HepG2 (cell line): ENCODE results near the gene PTPRD. TPM values are rescaled to one million over a fixed set of nuclear protein-coding genes. Genes with fewer than 3 reads are reported as not detected.

Experiments used
- ATAC-seq: fragments of 200-7000 bp; cut with Tn5 transposase; 3 replicates; pipeline ENCODE4 v1.9.1; 2020; ENCODE audit warnings: mild to moderate bottlenecking, moderate library complexity
- BruUV-seq: library from RNA; stranded (reverse); fragments of 400-500 nt; replicated peaks from 2 replicates; lab custom pipeline; 2021; lab: Mats Ljungman, UMichigan
- CTCF ChIA-PET: fragments of 300-600 bp; formaldehyde crosslinking; extraction: SDS; loops from one replicate; lab custom pipeline; 2021; ENCODE audit warnings: low total read pairs, inconsistent platforms, low intra/inter-chr PET ratio; lab: Yijun Ruan, JAX
- POLR2A ChIA-PET: fragments of 350-600 bp; sonication (Branson Sonifier 250); formaldehyde crosslinking; loops from one replicate; lab custom pipeline; 2020; ENCODE audit warnings: antibody characterized with exemption, inconsistent platforms; lab: Yijun Ruan, JAX
- DNase-seq: peaks from one replicate; pipeline ENCODE4 v3.0.0-alpha.2; 2015; ENCODE audit warnings: low spot score
- FAIRE-seq: peaks from 3 replicates; lab custom pipeline; 2011; peaks lifted over from hg19 to GRCh38; lab: Jason Lieb, UNC
- H2AFZ ChIP-seq: one replicate; pipeline ENCODE4 v1.6.1; 2011; ENCODE audit warnings: low read length, inconsistent platforms
- H3K27ac ChIP-seq: fragments of 300-600 bp; 3 replicates; pipeline ENCODE4 v1.8.0; 2011; ENCODE audit warnings: mixed run types, mild to moderate bottlenecking, mixed read lengths, low read length, inconsistent platforms; ENCODE audit not compliant: insufficient read depth; ENCODE audit errors: extremely low read length
- H3K27me3 ChIP-seq, 2 experiments: fragments of 200-600 bp in 1 of 2; 2 replicates in 1 of 2; 3 replicates in 1 of 2; pipeline versions ENCODE4 v1.6.0 to v1.8.0; 2011; ENCODE audit warnings: low read length in 2 of 2, mild to moderate bottlenecking in 2 of 2, moderate library complexity in 2 of 2, inconsistent platforms in 1 of 2; ENCODE audit not compliant: insufficient read depth in 2 of 2, control insufficient read depth in 1 of 2
- H3K36me3 ChIP-seq, 2 experiments: fragments of 200-600 bp in 1 of 2; replicated peaks in 1 of 2; 2 replicates in 1 of 2; 3 replicates in 1 of 2; pipeline versions ENCODE4 v1.5.1 to v1.8.0; 2011; ENCODE audit warnings: low read length in 2 of 2, inconsistent platforms in 1 of 2; ENCODE audit not compliant: insufficient read depth in 2 of 2, control insufficient read depth in 1 of 2
- H3K4me1 ChIP-seq: 2 replicates; pipeline ENCODE4 v1.5.1; 2012; ENCODE audit warnings: low read length, inconsistent platforms; ENCODE audit not compliant: insufficient read depth
- H3K4me2 ChIP-seq: 2 replicates; pipeline ENCODE4 v1.6.0; 2011; ENCODE audit warnings: low read depth, low read length, inconsistent platforms
- H3K4me3 ChIP-seq, 3 experiments: fragments of 200-600 bp in 1 of 3; sonication (generic), shearing (Covaris generic) in 1 of 3; replicated peaks in 1 of 3; 2 replicates each; pipeline ENCODE4 v1.5.1; 2011 to 2016; ENCODE audit warnings: low read length in 3 of 3, inconsistent platforms in 2 of 3, low read depth in 2 of 3, mild to moderate bottlenecking in 2 of 3, control low read depth in 1 of 3, mixed read lengths in 1 of 3; ENCODE audit not compliant: insufficient read depth in 1 of 3
- H3K79me2 ChIP-seq: one replicate; pipeline ENCODE4 v1.6.1; 2011; ENCODE audit warnings: low read length, inconsistent platforms; ENCODE audit not compliant: insufficient read depth
- H3K9ac ChIP-seq: 2 replicates; pipeline ENCODE4 v1.6.0; 2011; ENCODE audit warnings: mild to moderate bottlenecking, low read depth, low read length, inconsistent platforms; ENCODE audit not compliant: insufficient read depth
- H3K9me3 ChIP-seq: 2 replicates; pipeline ENCODE4 v1.5.1; 2012; ENCODE audit warnings: mild to moderate bottlenecking, low read length
- H4K20me1 ChIP-seq: 2 replicates; pipeline ENCODE4 v1.6.0; 2011; ENCODE audit warnings: inconsistent platforms, mild to moderate bottlenecking, low read length, moderate library complexity; ENCODE audit not compliant: insufficient read depth
- ERF ChIP-seq: IDR thresholded peaks from 2 replicates; pipeline ENCODE4 v1.6.1; 2018; ENCODE audit warnings: missing biosample characterization, missing genetic modification reagents
- FIP1L1 ChIP-seq: fragments of 200-400 bp; formaldehyde crosslinking; IDR thresholded peaks from 2 replicates; pipeline ENCODE4 v1.6.1; 2018; ENCODE audit warnings: low read depth, mild to moderate bottlenecking, low read length, moderate library complexity, borderline replicate concordance; ENCODE audit not compliant: insufficient read depth
- HIVEP1 ChIP-seq: sonication (generic); formaldehyde crosslinking; IDR thresholded peaks from 2 replicates; pipeline ENCODE4 v1.4.0; 2020; ENCODE audit warnings: mild to moderate bottlenecking, missing genetic modification reagents
- HMG20B ChIP-seq: conservative IDR thresholded peaks from 2 replicates; pipeline ENCODE4 v1.6.1; 2016; ENCODE audit warnings: missing genetic modification reagents, missing compliant biosample characterization
- ISX ChIP-seq: sonication (generic); formaldehyde crosslinking; conservative IDR thresholded peaks from 2 replicates; pipeline ENCODE4 v1.5.0; 2020; ENCODE audit warnings: missing genetic modification reagents
- PHF20 ChIP-seq: sonication (generic); formaldehyde crosslinking; IDR thresholded peaks from 2 replicates; pipeline ENCODE4 v1.5.0; 2020; ENCODE audit warnings: mild to moderate bottlenecking, missing genetic modification reagents
- PRMT3 ChIP-seq: sonication (generic); formaldehyde crosslinking; IDR thresholded peaks from 2 replicates; pipeline ENCODE4 v1.8.1; 2022; ENCODE audit warnings: low read depth, mild to moderate bottlenecking, moderate library complexity, missing genetic modification reagents, borderline replicate concordance
- REXO4 ChIP-seq: sonication (generic); formaldehyde crosslinking; IDR thresholded peaks from 2 replicates; pipeline ENCODE4 v1.8.0; 2022; ENCODE audit warnings: missing genetic modification reagents, mild to moderate bottlenecking, borderline replicate concordance
- SUZ12 ChIP-seq: fragments of 150-350 bp; IDR thresholded peaks from 2 replicates; pipeline ENCODE4 v1.6.1; 2014; ENCODE audit warnings: low read depth, low read length
- TFE3 ChIP-seq: IDR thresholded peaks from 2 replicates; pipeline ENCODE4 v1.6.1; 2016
- TOPORS ChIP-seq: sonication (generic); formaldehyde crosslinking; IDR thresholded peaks from 2 replicates; pipeline ENCODE4 v1.8.0; 2023; ENCODE audit warnings: mild to moderate bottlenecking, missing genetic modification reagents
- ZBTB42 ChIP-seq: sonication (generic); formaldehyde crosslinking; IDR thresholded peaks from 2 replicates; pipeline ENCODE4 v1.5.0; 2020; ENCODE audit warnings: mild to moderate bottlenecking, missing genetic modification reagents
- ZNF225 ChIP-seq: sonication (generic); formaldehyde crosslinking; IDR thresholded peaks from 2 replicates; pipeline ENCODE4 v1.4.0; 2020; ENCODE audit warnings: mild to moderate bottlenecking, missing genetic modification reagents
- ZNF543 ChIP-seq: sonication (generic); formaldehyde crosslinking; IDR thresholded peaks from 2 replicates; pipeline ENCODE4 v1.4.0; 2020; ENCODE audit warnings: mild to moderate bottlenecking, missing genetic modification reagents
- ZNF552 ChIP-seq: sonication (generic); formaldehyde crosslinking; IDR thresholded peaks from 2 replicates; pipeline ENCODE4 v1.9.0; 2022; ENCODE audit warnings: missing genetic modification reagents, mild to moderate bottlenecking, borderline replicate concordance
- in situ Hi-C: cut with HindIII; loops from 2 replicates; pipeline ENCODE4 v1.10.0; 2017; ENCODE audit warnings: low pct_unique_long_range_greater_than_20kb; ENCODE audit not compliant: extremely low pct_ligation_motif_present
- intact Hi-C: fragments of 100-400 bp; cut with micrococcal nuclease; formaldehyde crosslinking; loops from one replicate; pipeline ENCODE4 v1.10.0; 2022; ENCODE audit not compliant: unreplicated experiment
- polyA plus RNA-seq, 8 experiments: library from polyadenylated mRNA; depleted of rRNA in 3 of 8; stranded (reverse) in 7 of 8; unstranded in 1 of 8; fragments of >200 nt; fragmentation: Illumina TruSeq in 4 of 8; extraction: Trizol in 4 of 8; gene quantifications; 2 replicates each; pipeline versions ENCODE4 v1.2.1 to v1.2.3, GENCODE V29; 2011 to 2016; ENCODE audit warnings: low read depth in 4 of 8, missing spikeins in 1 of 8, mixed read lengths in 1 of 8; ENCODE audit not compliant: insufficient read depth in 1 of 8
- total RNA-seq, 5 experiments: library from RNA; depleted of rRNA; stranded (reverse); fragments of >200 nt; fragmentation: Illumina TruSeq; extraction: Trizol; gene quantifications; 2 replicates each; pipeline ENCODE4 v1.2.3, GENCODE V29; 2016; ENCODE audit warnings: low read depth in 1 of 5
- TF ChIP-seq, protein P1 (sequence below): IDR thresholded peaks from 2 replicates; pipeline ENCODE4 v1.6.1; 2016; ENCODE audit warnings: missing compliant biosample characterization, missing genetic modification reagents, borderline replicate concordance
- TF ChIP-seq, protein P2 (sequence below): sonication (generic); formaldehyde crosslinking; conservative IDR thresholded peaks from 2 replicates; pipeline ENCODE4 v1.5.0; 2020; ENCODE audit warnings: missing genetic modification reagents

Gene PTPRD
- total and polyA plus RNA-seq, 2 of the 13 experiments (the other 11 are each of a cell fraction or from before 2014, with no cell fraction given): 0.05 TPM; not detected in 1

DNA sequence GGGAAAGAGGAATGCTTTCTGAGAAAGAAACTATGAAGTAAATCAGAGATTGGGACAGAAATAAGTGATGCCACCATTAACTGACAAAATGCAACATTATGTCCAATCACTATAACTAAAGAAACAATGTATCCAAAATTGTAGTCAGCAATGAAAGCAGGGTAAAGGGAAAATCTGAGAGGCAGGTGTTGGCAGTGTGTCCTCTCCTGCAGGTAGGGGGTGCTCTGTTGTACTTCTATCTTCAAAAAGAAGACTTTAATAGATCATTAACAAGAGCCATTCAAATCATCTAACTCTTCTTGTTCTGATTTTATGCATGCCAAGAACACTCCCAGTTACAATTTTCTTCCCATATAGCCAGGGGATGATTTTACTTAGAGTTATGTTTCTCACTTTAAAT is 1275.7 kb downstream of the PTPRD start:
- Histone ChIP-seq H3K4me3 (no peak overlapping the region), H3K9me3 (no peaks in the 10 kb centered on the region), H3K4me2 (no peak overlapping the region), H3K4me1 (no peaks in the 10 kb centered on the region), H3K9ac (no peak overlapping the region), H3K79me2 (no peaks in the 10 kb centered on the region), H3K27me3 (no peaks in the 10 kb centered on the region), H2AFZ (no peak overlapping the region), H4K20me1 (no peaks in the 10 kb centered on the region), H3K27ac (no peak overlapping the region), H3K36me3 (no peaks in the 10 kb centered on the region)
- intact Hi-C loops: no loop called here
- DNase-seq (no peak), ATAC-seq (no peak), FAIRE-seq (no peak)
- no peak for TF ChIP-seq ZBTB42 (CRISPR knock-in tag)
- TF ChIP-seq, protein P1, sequence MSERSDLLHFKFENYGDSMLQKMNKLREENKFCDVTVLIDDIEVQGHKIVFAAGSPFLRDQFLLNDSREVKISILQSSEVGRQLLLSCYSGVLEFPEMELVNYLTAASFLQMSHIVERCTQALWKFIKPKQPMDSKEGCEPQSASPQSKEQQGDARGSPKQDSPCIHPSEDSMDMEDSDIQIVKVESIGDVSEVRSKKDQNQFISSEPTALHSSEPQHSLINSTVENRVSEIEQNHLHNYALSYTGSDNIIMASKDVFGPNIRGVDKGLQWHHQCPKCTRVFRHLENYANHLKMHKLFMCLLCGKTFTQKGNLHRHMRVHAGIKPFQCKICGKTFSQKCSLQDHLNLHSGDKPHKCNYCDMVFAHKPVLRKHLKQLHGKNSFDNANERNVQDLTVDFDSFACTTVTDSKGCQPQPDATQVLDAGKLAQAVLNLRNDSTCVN: no peak
- no TSS peak for BruUV-seq
- in situ Hi-C loops: no loop called here
- POLR2A ChIA-PET: no interaction called here
- CTCF ChIA-PET: no interaction called here

GRCh38 chr9:9326749-9327148 is 1286.1 kb downstream of the PTPRD start:
- no peak overlapping the region for H3K9ac ChIP-seq
- H3K36me3 ChIP-seq: no peaks in the 10 kb centered on the region
- DNase-seq: no peak
- in situ Hi-C loops (no loop called here), intact Hi-C loops (no loop called here)
- ChIA-PET CTCF (no interaction called here), POLR2A (no interaction called here)
- no peaks in the 10 kb centered on the region for H3K4me1 ChIP-seq
- no TSS peak for BruUV-seq
- no peaks in the 10 kb centered on the region for H4K20me1 ChIP-seq
- FAIRE-seq: no peak
- H2AFZ ChIP-seq: no peak overlapping the region
- no peaks in the 10 kb centered on the region for H3K79me2 ChIP-seq
- no peak overlapping the region for H3K4me3 ChIP-seq
- no peak overlapping the region for H3K4me2 ChIP-seq
- H3K27ac ChIP-seq: no peak overlapping the region
- no peak for ATAC-seq
- no peaks in the 10 kb centered on the region for H3K27me3 ChIP-seq
- H3K9me3 ChIP-seq: no peaks in the 10 kb centered on the region
- TF ChIP-seq ZNF225 (CRISPR knock-in tag): no peak
- no peak for TF ChIP-seq SUZ12
- no peak for TF ChIP-seq ERF (CRISPR knock-in tag)
- TF ChIP-seq REXO4 (CRISPR knock-in tag): no peak
- TF ChIP-seq FIP1L1: no peak
- no peak for TF ChIP-seq ISX (CRISPR knock-in tag)
- no peak for TF ChIP-seq HIVEP1 (CRISPR knock-in tag)
- TF ChIP-seq PHF20 (CRISPR knock-in tag): no peak
- TF ChIP-seq HMG20B (CRISPR knock-in tag): no peak
- no peak for TF ChIP-seq ZNF543 (CRISPR knock-in tag)
- no peak for TF ChIP-seq PRMT3 (CRISPR knock-in tag)
- no peak for TF ChIP-seq ZNF552 (CRISPR knock-in tag)
- TF ChIP-seq, protein P2, sequence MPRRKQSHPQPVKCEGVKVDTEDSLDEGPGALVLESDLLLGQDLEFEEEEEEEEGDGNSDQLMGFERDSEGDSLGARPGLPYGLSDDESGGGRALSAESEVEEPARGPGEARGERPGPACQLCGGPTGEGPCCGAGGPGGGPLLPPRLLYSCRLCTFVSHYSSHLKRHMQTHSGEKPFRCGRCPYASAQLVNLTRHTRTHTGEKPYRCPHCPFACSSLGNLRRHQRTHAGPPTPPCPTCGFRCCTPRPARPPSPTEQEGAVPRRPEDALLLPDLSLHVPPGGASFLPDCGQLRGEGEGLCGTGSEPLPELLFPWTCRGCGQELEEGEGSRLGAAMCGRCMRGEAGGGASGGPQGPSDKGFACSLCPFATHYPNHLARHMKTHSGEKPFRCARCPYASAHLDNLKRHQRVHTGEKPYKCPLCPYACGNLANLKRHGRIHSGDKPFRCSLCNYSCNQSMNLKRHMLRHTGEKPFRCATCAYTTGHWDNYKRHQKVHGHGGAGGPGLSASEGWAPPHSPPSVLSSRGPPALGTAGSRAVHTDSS (CRISPR knock-in tag): no peak
- no peak for TF ChIP-seq TFE3 (CRISPR knock-in tag)
- no peak for TF ChIP-seq TOPORS (CRISPR knock-in tag)
